Measurements from ENCODE around the gene NHLH2. TPM values are rescaled to one million over a fixed set of nuclear protein-coding genes. Genes with fewer than 3 reads are reported as not detected.

The NHLH2 gene
- total RNA-seq, 1 experiment from 2014 or later, result not detected

- Mint-ChIP-seq H3K4me1 (ENCODE audit: insufficient read depth, unreplicated experiment) (peaks cover 8% of the 10 kb centered on the region), H3K4me3 (ENCODE audit: unreplicated experiment) (no peak overlapping the region), H3K36me3 (ENCODE audit: insufficient read depth, unreplicated experiment) (no peaks in the 10 kb centered on the region), H3K27me3 (ENCODE audit: insufficient read depth, unreplicated experiment) (no peaks in the 10 kb centered on the region), H3K9me3 (ENCODE audit: unreplicated experiment) (no peaks in the 10 kb centered on the region), H3K27ac (ENCODE audit: low read depth, unreplicated experiment) (no peak overlapping the region)
- BruUV-seq (replicated peaks), result no TSS peak
- intact Hi-C loops (cut with micrococcal nuclease), result no loop called here
- CTCF ChIA-PET, result no interaction called here
- POLR2A ChIA-PET, result no interaction called here
- TF ChIP-seq CTCF (IDR thresholded peaks at IDR 0.05; ENCODE audit: unreplicated experiment), result no peak
- DNase-seq (ENCODE audit: unreplicated experiment), result no peak
Observed at GRCh38 chr1:115833856-115834255, 7.1 kb downstream of the NHLH2 start.

DNA sequence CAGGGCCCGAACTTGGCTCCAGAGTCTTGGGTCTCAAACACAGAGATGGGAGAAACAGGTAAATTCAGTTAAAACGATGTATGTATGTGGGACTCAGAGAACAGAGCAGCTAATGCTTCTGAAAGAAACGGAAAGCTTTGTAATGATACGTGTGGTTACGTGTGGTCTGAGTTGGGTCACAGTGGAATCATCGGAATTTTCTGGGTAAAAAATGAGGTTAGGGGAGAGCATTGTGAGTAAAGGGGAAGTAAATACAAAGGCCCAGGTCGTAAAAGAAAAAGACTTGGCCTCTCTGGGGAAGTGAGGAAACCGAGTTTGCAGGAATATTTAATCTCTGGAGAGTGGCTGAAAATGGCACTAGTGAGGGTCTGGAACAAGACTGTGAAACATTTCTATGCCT, 8.3 kb downstream of the NHLH2 start:
- Mint-ChIP-seq H3K4me3 (ENCODE audit: unreplicated experiment) (no peak overlapping the region), H3K9me3 (ENCODE audit: unreplicated experiment) (no peaks in the 10 kb centered on the region), H3K36me3 (ENCODE audit: insufficient read depth, unreplicated experiment) (no peaks in the 10 kb centered on the region), H3K4me1 (ENCODE audit: insufficient read depth, unreplicated experiment) (peaks cover 9% of the 10 kb centered on the region), H3K27ac (ENCODE audit: low read depth, unreplicated experiment) (no peak overlapping the region), H3K27me3 (ENCODE audit: insufficient read depth, unreplicated experiment) (no peaks in the 10 kb centered on the region)
- ChIA-PET POLR2A (interaction anchor here (0.6 to 0.8 kb wide), 2 partner anchors 14 to 15 kb away, joined by 3 read pairs; no protein-coding TSS in a partner anchor), CTCF (interaction anchor here (0.8 kb wide), 1 partner anchor 14 kb away, joined by 3 read pairs; no protein-coding TSS in a partner anchor)
- no peak for TF ChIP-seq CTCF (IDR thresholded peaks at IDR 0.05; ENCODE audit: unreplicated experiment)
- no TSS peak for BruUV-seq (replicated peaks)
- intact Hi-C loops (cut with micrococcal nuclease), result no loop called here
- no peak for DNase-seq (ENCODE audit: unreplicated experiment)

- CTCF ChIA-PET, result interaction anchor here (1.7 kb wide), 1 partner anchor 120 kb away, joined by 5 read pairs; no protein-coding TSS in a partner anchor
- TF ChIP-seq CTCF (IDR thresholded peaks at IDR 0.05; ENCODE audit: unreplicated experiment), result no peak
- BruUV-seq (replicated peaks), result no TSS peak
- Mint-ChIP-seq H3K27ac (ENCODE audit: low read depth, unreplicated experiment) (no peak overlapping the region), H3K27me3 (ENCODE audit: insufficient read depth, unreplicated experiment) (no peaks in the 10 kb centered on the region), H3K36me3 (ENCODE audit: insufficient read depth, unreplicated experiment) (no peaks in the 10 kb centered on the region), H3K4me3 (ENCODE audit: unreplicated experiment) (no peak overlapping the region), H3K4me1 (ENCODE audit: insufficient read depth, unreplicated experiment) (peaks cover 9% of the 10 kb centered on the region), H3K9me3 (ENCODE audit: unreplicated experiment) (no peaks in the 10 kb centered on the region)
- intact Hi-C loops (cut with micrococcal nuclease), result no loop called here
- POLR2A ChIA-PET, result interaction anchor here (0.7 to 0.8 kb wide), 2 partner anchors 13 to 404 kb away, joined by 3 read pairs; no protein-coding TSS in a partner anchor
- DNase-seq (ENCODE audit: unreplicated experiment), result no peak
Observed at GRCh38 chr1:115830963-115831362, 10.0 kb downstream of the NHLH2 start.

- Mint-ChIP-seq H3K9me3 (ENCODE audit: unreplicated experiment) (no peaks in the 10 kb centered on the region), H3K27me3 (ENCODE audit: insufficient read depth, unreplicated experiment) (no peaks in the 10 kb centered on the region), H3K36me3 (ENCODE audit: insufficient read depth, unreplicated experiment) (no peaks in the 10 kb centered on the region), H3K4me3 (ENCODE audit: unreplicated experiment) (no peak overlapping the region), H3K4me1 (ENCODE audit: insufficient read depth, unreplicated experiment) (peaks cover 9% of the 10 kb centered on the region), H3K27ac (ENCODE audit: low read depth, unreplicated experiment) (no peak overlapping the region)
- DNase-seq (ENCODE audit: unreplicated experiment), result no peak
- intact Hi-C loops (cut with micrococcal nuclease), result loop anchor here (5.0 kb wide), 1 partner anchor 147 kb away; the partner anchor contains the start of gene SLC22A15
- BruUV-seq (replicated peaks), result no TSS peak
- CTCF ChIA-PET, result interaction anchor here (1.7 kb wide), 1 partner anchor 121 kb away, joined by 5 read pairs; no protein-coding TSS in a partner anchor
- POLR2A ChIA-PET, result interaction anchor here (0.6 to 1.6 kb wide), 2 partner anchors 15 to 61 kb away, joined by 3 to 5 read pairs; no protein-coding TSS in a partner anchor
- no peak for TF ChIP-seq CTCF (IDR thresholded peaks at IDR 0.05; ENCODE audit: unreplicated experiment)
Observed at GRCh38 chr1:115829947-115830346, 11.0 kb downstream of the NHLH2 start.

Measured in MCF 10A (cell line).